Gastrocnemius medialis (tissue), 4 donors: ENCODE measurements around the gene PCDHB5.

Source experiments
- POLR2A ChIP-seq, 2 donors: fragments of 450-650 bp; IDR thresholded peaks; one replicate each; pipeline ENCODE4 v1.6.1; 2017; ENCODE audit warnings: antibody characterized with exemption in 2 of 2, mild to moderate bottlenecking in 2 of 2, moderate library complexity in 2 of 2
- TF ChIP-seq, protein P1 (sequence below), 5 experiments: fragments of 450-650 bp in 3 of 5; fragments of 200-600 bp in 2 of 5; sonication (generic) in 2 of 5; IDR thresholded peaks in 4 of 5; conservative IDR thresholded peaks in 1 of 5; 1 replicate in 4 of 5; 2 replicates in 1 of 5; pipeline ENCODE4 v1.5.1; 2016 to 2019; ENCODE audit warnings: antibody characterized with exemption in 5 of 5, mild to moderate bottlenecking in 3 of 5, moderate library complexity in 3 of 5

DNA sequence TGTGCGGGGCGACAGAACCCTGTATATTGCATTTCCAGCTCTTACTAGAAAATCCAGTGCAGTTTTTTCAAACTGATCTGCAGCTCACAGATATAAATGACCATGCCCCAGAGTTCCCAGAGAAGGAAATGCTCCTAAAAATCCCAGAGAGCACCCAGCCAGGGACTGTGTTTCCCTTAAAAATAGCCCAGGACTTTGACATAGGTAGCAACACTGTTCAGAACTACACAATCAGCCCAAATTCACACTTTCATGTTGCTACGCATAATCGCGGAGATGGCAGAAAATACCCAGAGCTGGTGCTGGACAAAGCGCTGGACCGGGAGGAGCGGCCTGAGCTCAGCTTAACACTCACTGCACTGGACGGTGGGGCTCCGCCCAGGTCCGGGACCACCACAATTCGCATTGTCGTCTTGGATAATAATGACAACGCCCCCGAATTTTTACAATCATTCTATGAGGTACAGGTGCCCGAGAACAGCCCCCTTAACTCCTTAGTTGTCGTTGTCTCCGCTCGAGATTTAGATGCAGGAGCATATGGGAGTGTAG lies 786 bp downstream of the PCDHB5 start:
- TF ChIP-seq POLR2A (IDR thresholded peaks at IDR 0.05), result no peak
- TF ChIP-seq, protein P1, sequence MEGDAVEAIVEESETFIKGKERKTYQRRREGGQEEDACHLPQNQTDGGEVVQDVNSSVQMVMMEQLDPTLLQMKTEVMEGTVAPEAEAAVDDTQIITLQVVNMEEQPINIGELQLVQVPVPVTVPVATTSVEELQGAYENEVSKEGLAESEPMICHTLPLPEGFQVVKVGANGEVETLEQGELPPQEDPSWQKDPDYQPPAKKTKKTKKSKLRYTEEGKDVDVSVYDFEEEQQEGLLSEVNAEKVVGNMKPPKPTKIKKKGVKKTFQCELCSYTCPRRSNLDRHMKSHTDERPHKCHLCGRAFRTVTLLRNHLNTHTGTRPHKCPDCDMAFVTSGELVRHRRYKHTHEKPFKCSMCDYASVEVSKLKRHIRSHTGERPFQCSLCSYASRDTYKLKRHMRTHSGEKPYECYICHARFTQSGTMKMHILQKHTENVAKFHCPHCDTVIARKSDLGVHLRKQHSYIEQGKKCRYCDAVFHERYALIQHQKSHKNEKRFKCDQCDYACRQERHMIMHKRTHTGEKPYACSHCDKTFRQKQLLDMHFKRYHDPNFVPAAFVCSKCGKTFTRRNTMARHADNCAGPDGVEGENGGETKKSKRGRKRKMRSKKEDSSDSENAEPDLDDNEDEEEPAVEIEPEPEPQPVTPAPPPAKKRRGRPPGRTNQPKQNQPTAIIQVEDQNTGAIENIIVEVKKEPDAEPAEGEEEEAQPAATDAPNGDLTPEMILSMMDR (IDR thresholded peaks at IDR 0.05 in 4 of 5, conservative IDR thresholded peaks at IDR 0.05 in 1 of 5), result no peak
